ENCODE data around the gene IFNA10. TPM values are rescaled to one million over a fixed set of nuclear protein-coding genes. Genes with fewer than 3 reads are reported as not detected.

The IFNA10 gene
- total and polyA plus RNA-seq, 2 of the 8 experiments (the other 6 are each of a cell fraction or from before 2014, with no cell fraction given): not detected

- Histone ChIP-seq H4K20me1 (replicated peaks in 1 of 2; ENCODE audit: control insufficient read depth in 1 of 2, insufficient read depth in 2 of 2, low read length in 2 of 2) (no peaks in the 10 kb centered on the region), H3K56ac (replicated peaks; ENCODE audit: insufficient read length, low read depth, low read length) (no peak overlapping the region), H2BK12ac (ENCODE audit: low read depth, low read length) (no peak overlapping the region), H3K4me3 (ENCODE audit: extremely low read depth in 1 of 4, insufficient read depth in 2 of 4, low read depth in 3 of 4, low read length in 4 of 4) (no peak overlapping the region), H2AFZ (ENCODE audit: low read length) (peak overlapping the region; percentile 32; the same call in 1 of the 2 replicates), H3K14ac (ENCODE audit: insufficient read length) (no peak overlapping the region), H4K5ac (ENCODE audit: insufficient read length, low read depth, low read length) (no peak overlapping the region), H2AK5ac (ENCODE audit: low read depth, low read length) (no peak overlapping the region), H3K79me2 (ENCODE audit: control insufficient read depth in 1 of 2, insufficient read depth in 2 of 2, low read length in 2 of 2) (no peaks in the 10 kb centered on the region), H3K18ac (ENCODE audit: extremely low read depth, low read length) (no peak overlapping the region), H3K4me2 (ENCODE audit: insufficient read depth in 1 of 2, low read depth in 2 of 2, low read length in 2 of 2) (no peak overlapping the region), H4K8ac (ENCODE audit: extremely low read depth, insufficient read depth, low read length) (no peak overlapping the region), H2BK5ac (ENCODE audit: low read depth, low read length) (no peak overlapping the region), H2BK120ac (replicated peaks; ENCODE audit: low read depth, low read length) (no peak overlapping the region), H3K36me3 (ENCODE audit: control insufficient read depth in 2 of 4, insufficient read depth in 4 of 4, low read length in 3 of 4) (no peaks in the 10 kb centered on the region), H3K27me3 (replicated peaks in 1 of 4; ENCODE audit: control insufficient read depth in 3 of 4, extremely low read depth in 1 of 4, insufficient read depth in 3 of 4, low read length in 3 of 4) (no peaks in the 10 kb centered on the region), H3K9ac (replicated peaks in 1 of 4; ENCODE audit: extremely low read depth in 1 of 4, low read depth in 3 of 4, low read length in 3 of 4) (no peak overlapping the region), H3K4ac (replicated peaks; ENCODE audit: insufficient read length, low read depth, low read length) (no peak overlapping the region), H2BK15ac (ENCODE audit: low read length) (no peak overlapping the region), H4K91ac (replicated peaks; ENCODE audit: insufficient read length, low read length) (no peak overlapping the region), H3K23me2 (ENCODE audit: low read depth, low read length) (no peaks in the 10 kb centered on the region), H3K79me1 (ENCODE audit: low read depth, low read length) (no peaks in the 10 kb centered on the region), H2BK20ac (ENCODE audit: low read length) (no peak overlapping the region), H3K4me1 (replicated peaks in 1 of 4; ENCODE audit: control insufficient read depth in 3 of 4, insufficient read depth in 4 of 4, low read length in 3 of 4) (no peaks in the 10 kb centered on the region), H3K27ac (ENCODE audit: low read depth, low read length) (no peak overlapping the region), H3K23ac (ENCODE audit: insufficient read length) (no peak overlapping the region), H3K9me3 (ENCODE audit: insufficient read depth in 2 of 2, low read depth in 1 of 2, low read length in 1 of 2) (no peaks in the 10 kb centered on the region)
- DNase-seq (ENCODE audit: low read depth in 1 of 2, low spot score in 2 of 2): no peak
- WGBS, 2 experiments (ENCODE audit: extremely low coverage in 1 of 2, insufficient coverage in 1 of 2, insufficient read length in 1 of 2, insufficient replicate concordance in 2 of 2, low coverage in 1 of 2, low lambda C conversion rate in 2 of 2, missing lambda C conversion rate in 1 of 2): 100% methylated on average over 2 of the region's 2 CpGs; no CpG with 5 or more reads in 1 of the 2 experiments
- ChIA-PET POLR2A (ENCODE audit: partially characterized antibody) (no interaction called here), CTCF (ENCODE audit: partially characterized antibody) (interaction anchor here (0.6 to 3.0 kb wide), 11 partner anchors 18 to 555 kb away, joined by 3 to 17 read pairs (median 4); no protein-coding TSS in a partner anchor)
- no peak for FAIRE-seq
- TF ChIP-seq CREB1 (IDR thresholded peaks at IDR 0.05): no peak
- no peak for TF ChIP-seq RBBP5 (IDR thresholded peaks at IDR 0.05; ENCODE audit: borderline replicate concordance, low read depth, low read length)
- TF ChIP-seq ASH2L (IDR thresholded peaks at IDR 0.05; ENCODE audit: low read length): no peak
- no peak for TF ChIP-seq TEAD4 (IDR thresholded peaks at IDR 0.05; ENCODE audit: low read depth, low read length)
- no peak for TF ChIP-seq CTBP2 (IDR thresholded peaks at IDR 0.05; ENCODE audit: borderline replicate concordance, insufficient read depth, insufficient read length, low read length)
- TF ChIP-seq CHD1 (IDR thresholded peaks at IDR 0.05; ENCODE audit: low read depth, low read length): no peak
- no peak for TF ChIP-seq EP300 (IDR thresholded peaks at IDR 0.05; ENCODE audit: borderline replicate concordance in 1 of 2, low read depth in 2 of 2, low read length in 2 of 2)
- TF ChIP-seq MAFK (IDR thresholded peaks at IDR 0.05; ENCODE audit: low read depth, low read length): no peak
- no peak for TF ChIP-seq KDM4A (IDR thresholded peaks at IDR 0.05; ENCODE audit: low read depth, low read length, severe bottlenecking)
- TF ChIP-seq RFX5 (IDR thresholded peaks at IDR 0.05; ENCODE audit: borderline replicate concordance, low read depth, low read length): no peak
- TF ChIP-seq JUND (IDR thresholded peaks at IDR 0.05; ENCODE audit: low read length): no peak
- no peak for TF ChIP-seq POU5F1 (IDR thresholded peaks at IDR 0.05; ENCODE audit: low read depth, low read length)
Measured at GRCh38 chr9:21233258-21233657, 26.3 kb upstream of the IFNA10 start.

All from H1 (cell line).